ENCODE results near the gene ADRA1B.

ADRA1B gene

DNA sequence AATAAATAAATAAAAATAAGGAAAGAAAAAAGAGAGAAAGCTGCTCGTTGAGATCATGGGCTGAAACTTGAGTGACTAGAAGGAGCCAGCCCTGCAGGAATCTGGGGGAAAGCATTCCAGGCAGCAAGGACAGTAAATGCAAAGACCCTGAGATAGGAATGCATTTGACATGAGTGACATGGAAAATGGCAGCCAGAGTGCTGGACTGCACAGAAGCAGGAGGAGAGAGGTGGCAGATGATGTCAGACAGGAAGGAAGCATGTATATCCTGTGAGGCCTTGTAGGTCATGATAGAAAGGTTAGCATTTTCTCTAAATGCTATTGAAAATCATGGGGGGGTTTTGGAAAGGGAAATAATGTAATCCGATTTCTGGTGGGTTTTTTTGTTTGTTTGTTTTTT is 29.1 kb downstream of the ADRA1B start:
- H3K36me3 ChIP-seq (ENCODE audit: control insufficient read depth, insufficient read depth, low read length), result no peaks in the 10 kb centered on the region
- no peaks in the 10 kb centered on the region for H3K4me1 ChIP-seq
- H3K27me3 ChIP-seq (ENCODE audit: control insufficient read depth, insufficient read depth, low read length), result no peaks in the 10 kb centered on the region
- no peak overlapping the region for H3K4me3 ChIP-seq (ENCODE audit: low read depth, low read length)
- H2AFZ ChIP-seq, result no peak overlapping the region
- no peak overlapping the region for H3K4me2 ChIP-seq (ENCODE audit: low read length)
- TF ChIP-seq CTCF (IDR thresholded peaks at IDR 0.05), result no peak
- no peaks in the 10 kb centered on the region for H3K79me2 ChIP-seq
- no peaks in the 10 kb centered on the region for H3K9me3 ChIP-seq (ENCODE audit: control insufficient read depth, low read length)
- no peak overlapping the region for H3K27ac ChIP-seq
- no peak overlapping the region for H3K9ac ChIP-seq

DNA sequence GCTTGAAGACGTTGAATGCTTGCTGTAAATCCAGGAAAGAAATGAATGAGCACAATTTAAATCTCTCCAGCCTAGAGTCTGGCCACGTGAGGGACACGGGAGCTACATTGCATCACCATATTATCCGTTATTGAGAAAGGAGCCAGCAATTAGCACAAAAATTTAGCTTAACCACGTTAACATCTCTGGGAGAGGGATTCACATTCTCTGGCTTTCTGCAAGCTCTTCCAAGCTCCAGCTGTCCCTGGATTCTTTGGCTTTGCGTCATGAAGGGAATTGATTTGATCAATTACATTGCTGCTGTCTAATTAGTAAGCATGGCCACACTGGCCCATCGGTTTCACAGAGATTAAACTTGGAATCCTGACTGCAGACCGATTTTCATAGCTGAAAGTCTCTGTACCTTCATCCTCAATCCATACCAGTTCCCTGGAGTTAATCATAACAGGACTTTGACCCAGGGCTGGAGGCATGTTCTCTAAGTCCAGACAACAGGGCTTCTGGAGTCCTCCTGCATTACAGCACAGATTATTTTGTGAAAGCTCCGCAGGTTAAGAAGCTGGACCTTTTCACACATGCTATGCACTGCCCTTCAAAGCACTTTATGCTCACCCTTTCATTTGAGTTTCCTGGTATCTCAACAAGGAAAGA is 31.6 kb downstream of the ADRA1B start:
- Histone ChIP-seq H3K9ac (no peak overlapping the region), H3K4me2 (ENCODE audit: low read length) (no peak overlapping the region), H3K36me3 (ENCODE audit: control insufficient read depth, insufficient read depth, low read length) (no peaks in the 10 kb centered on the region), H3K9me3 (ENCODE audit: control insufficient read depth, low read length) (no peaks in the 10 kb centered on the region), H3K4me1 (no peaks in the 10 kb centered on the region), H3K27me3 (ENCODE audit: control insufficient read depth, insufficient read depth, low read length) (no peaks in the 10 kb centered on the region), H2AFZ (no peak overlapping the region), H3K27ac (no peak overlapping the region), H3K79me2 (no peaks in the 10 kb centered on the region), H3K4me3 (ENCODE audit: low read depth, low read length) (no peak overlapping the region)
- TF ChIP-seq CTCF (IDR thresholded peaks at IDR 0.05), result no peak

GRCh38 chr5:159951387-159951786 is 35.1 kb downstream of the ADRA1B start:
- Histone ChIP-seq H3K4me3 (ENCODE audit: low read depth, low read length) (no peak overlapping the region), H3K4me1 (no peaks in the 10 kb centered on the region), H3K9ac (no peak overlapping the region), H3K4me2 (ENCODE audit: low read length) (no peak overlapping the region), H3K36me3 (ENCODE audit: control insufficient read depth, insufficient read depth, low read length) (no peaks in the 10 kb centered on the region), H3K9me3 (ENCODE audit: control insufficient read depth, low read length) (no peaks in the 10 kb centered on the region), H3K79me2 (no peaks in the 10 kb centered on the region), H3K27me3 (ENCODE audit: control insufficient read depth, insufficient read depth, low read length) (no peaks in the 10 kb centered on the region), H2AFZ (no peak overlapping the region), H3K27ac (no peak overlapping the region)
- TF ChIP-seq CTCF (IDR thresholded peaks at IDR 0.05), result no peak

DNA sequence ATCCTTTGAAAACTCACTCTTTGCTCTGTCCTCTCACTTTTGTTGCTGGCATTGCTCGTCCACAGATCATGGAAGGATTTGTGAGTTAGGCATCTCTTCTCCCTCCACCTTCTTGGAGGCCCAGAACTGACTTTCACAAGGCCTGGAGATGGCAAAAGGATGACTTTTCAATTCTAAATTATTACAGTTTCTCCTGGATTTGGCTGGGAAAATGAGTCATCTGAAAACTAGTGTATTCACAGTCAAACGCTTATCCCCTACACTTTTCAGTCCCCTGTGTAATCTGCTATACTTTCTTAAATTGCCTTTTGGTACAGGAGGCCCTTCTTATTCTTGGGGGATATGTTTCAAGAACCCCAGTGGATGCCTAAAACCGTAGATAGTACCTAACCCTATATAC is 35.6 kb downstream of the ADRA1B start:
- Histone ChIP-seq H3K9me3 (ENCODE audit: control insufficient read depth, low read length) (no peaks in the 10 kb centered on the region), H3K4me1 (no peaks in the 10 kb centered on the region), H3K79me2 (no peaks in the 10 kb centered on the region), H3K4me3 (ENCODE audit: low read depth, low read length) (no peak overlapping the region), H3K36me3 (ENCODE audit: control insufficient read depth, insufficient read depth, low read length) (no peaks in the 10 kb centered on the region), H3K4me2 (ENCODE audit: low read length) (no peak overlapping the region), H2AFZ (no peak overlapping the region), H3K9ac (no peak overlapping the region), H3K27me3 (ENCODE audit: control insufficient read depth, insufficient read depth, low read length) (no peaks in the 10 kb centered on the region), H3K27ac (no peak overlapping the region)
- TF ChIP-seq CTCF (IDR thresholded peaks at IDR 0.05), result no peak

GRCh38 chr5:159953609-159954008 is 37.3 kb downstream of the ADRA1B start:
- Histone ChIP-seq H3K27ac (no peak overlapping the region), H3K9me3 (ENCODE audit: control insufficient read depth, low read length) (no peaks in the 10 kb centered on the region), H3K4me3 (ENCODE audit: low read depth, low read length) (no peak overlapping the region), H3K9ac (no peak overlapping the region), H3K79me2 (no peaks in the 10 kb centered on the region), H3K4me1 (no peaks in the 10 kb centered on the region), H3K36me3 (ENCODE audit: control insufficient read depth, insufficient read depth, low read length) (no peaks in the 10 kb centered on the region), H3K4me2 (ENCODE audit: low read length) (no peak overlapping the region), H3K27me3 (ENCODE audit: control insufficient read depth, insufficient read depth, low read length) (no peaks in the 10 kb centered on the region), H2AFZ (no peak overlapping the region)
- TF ChIP-seq CTCF (IDR thresholded peaks at IDR 0.05), result no peak
